ENCODE data around the gene PHTF1. TPM values are rescaled to one million over a fixed set of nuclear protein-coding genes. Genes with fewer than 3 reads are reported as not detected.
A peak's percentile ranks its signal among the peaks of the same experiment; 100 is the strongest.

PHTF1 gene
- total RNA-seq, 1 donor from 2014 or later, result 23.9 TPM

- Mint-ChIP-seq H3K9me3 (ENCODE audit: low read depth) (no peaks in the 10 kb centered on the region), H3K27ac (ENCODE audit: unreplicated experiment) (no peak overlapping the region), H3K4me1 (ENCODE audit: low read depth) (peaks cover 13% of the 10 kb centered on the region)
Measured at GRCh38 chr1:113678159-113678469, 81.2 kb downstream of the PHTF1 start.

GRCh38 chr1:113677250-113678158, 81.8 kb downstream of the PHTF1 start:
- H3K4me1 Mint-ChIP-seq (ENCODE audit: low read depth), result peaks cover 13% of the 10 kb centered on the region
- peaks cover 4% of the 10 kb centered on the region for H3K36me3 Mint-ChIP-seq (ENCODE audit: low read depth)
- H3K4me3 Mint-ChIP-seq (ENCODE audit: unreplicated experiment), result no peak overlapping the region
- TF ChIP-seq, protein P1, sequence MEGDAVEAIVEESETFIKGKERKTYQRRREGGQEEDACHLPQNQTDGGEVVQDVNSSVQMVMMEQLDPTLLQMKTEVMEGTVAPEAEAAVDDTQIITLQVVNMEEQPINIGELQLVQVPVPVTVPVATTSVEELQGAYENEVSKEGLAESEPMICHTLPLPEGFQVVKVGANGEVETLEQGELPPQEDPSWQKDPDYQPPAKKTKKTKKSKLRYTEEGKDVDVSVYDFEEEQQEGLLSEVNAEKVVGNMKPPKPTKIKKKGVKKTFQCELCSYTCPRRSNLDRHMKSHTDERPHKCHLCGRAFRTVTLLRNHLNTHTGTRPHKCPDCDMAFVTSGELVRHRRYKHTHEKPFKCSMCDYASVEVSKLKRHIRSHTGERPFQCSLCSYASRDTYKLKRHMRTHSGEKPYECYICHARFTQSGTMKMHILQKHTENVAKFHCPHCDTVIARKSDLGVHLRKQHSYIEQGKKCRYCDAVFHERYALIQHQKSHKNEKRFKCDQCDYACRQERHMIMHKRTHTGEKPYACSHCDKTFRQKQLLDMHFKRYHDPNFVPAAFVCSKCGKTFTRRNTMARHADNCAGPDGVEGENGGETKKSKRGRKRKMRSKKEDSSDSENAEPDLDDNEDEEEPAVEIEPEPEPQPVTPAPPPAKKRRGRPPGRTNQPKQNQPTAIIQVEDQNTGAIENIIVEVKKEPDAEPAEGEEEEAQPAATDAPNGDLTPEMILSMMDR (IDR thresholded peaks at IDR 0.05), result peak; percentile 93
- H3K27ac Mint-ChIP-seq (ENCODE audit: unreplicated experiment), result peak overlapping the region; percentile 6
- no peaks in the 10 kb centered on the region for H3K9me3 Mint-ChIP-seq (ENCODE audit: low read depth)
- H3K27me3 Mint-ChIP-seq (ENCODE audit: low read depth), result no peaks in the 10 kb centered on the region
- DNase-seq (ENCODE audit: low spot score), result no peak

More at GRCh38 chr1:113678159-113678469, 81.2 kb downstream of the PHTF1 start:
- TF ChIP-seq, protein P1 (IDR thresholded peaks at IDR 0.05), result peak; percentile 38
- no peak for DNase-seq (ENCODE audit: low spot score)
- Mint-ChIP-seq H3K4me3 (ENCODE audit: unreplicated experiment) (no peak overlapping the region), H3K27me3 (ENCODE audit: low read depth) (no peaks in the 10 kb centered on the region), H3K36me3 (ENCODE audit: low read depth) (peaks cover 6% of the 10 kb centered on the region)

DNA sequence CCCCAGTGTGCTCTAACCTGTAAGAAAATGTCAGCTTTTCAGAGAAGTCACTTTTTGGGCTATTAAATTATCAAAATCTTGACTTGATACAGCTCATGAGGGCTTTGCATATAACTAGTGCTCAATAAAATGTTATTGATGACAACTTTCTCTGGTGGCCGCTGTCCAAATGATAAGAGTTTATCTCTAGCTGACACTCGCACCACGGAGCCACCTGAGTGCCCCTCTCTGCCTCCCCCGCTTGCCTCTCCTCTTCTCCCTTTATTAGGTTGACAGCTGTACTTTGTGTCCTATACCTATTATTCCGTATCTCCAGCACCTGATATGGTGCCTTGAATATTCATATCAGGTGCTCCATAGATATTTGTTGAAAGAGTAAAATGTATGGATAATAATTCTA, 82.8 kb downstream of the PHTF1 start:
- TF ChIP-seq, protein P1 (IDR thresholded peaks at IDR 0.05), result no peak
- no peaks in the 10 kb centered on the region for H3K9me3 Mint-ChIP-seq (ENCODE audit: low read depth)
- no peaks in the 10 kb centered on the region for H3K27me3 Mint-ChIP-seq (ENCODE audit: low read depth)
- no peak for DNase-seq (ENCODE audit: low spot score)
- H3K4me3 Mint-ChIP-seq (ENCODE audit: unreplicated experiment), result no peak overlapping the region
- peaks cover 13% of the 10 kb centered on the region for H3K4me1 Mint-ChIP-seq (ENCODE audit: low read depth)
- H3K27ac Mint-ChIP-seq (ENCODE audit: unreplicated experiment), result no peak overlapping the region
- peaks cover 5% of the 10 kb centered on the region for H3K36me3 Mint-ChIP-seq (ENCODE audit: low read depth)

- no peak for DNase-seq (ENCODE audit: low spot score)
Measured at GRCh38 chr1:113675302-113675701, 84.0 kb downstream of the PHTF1 start.

DNA sequence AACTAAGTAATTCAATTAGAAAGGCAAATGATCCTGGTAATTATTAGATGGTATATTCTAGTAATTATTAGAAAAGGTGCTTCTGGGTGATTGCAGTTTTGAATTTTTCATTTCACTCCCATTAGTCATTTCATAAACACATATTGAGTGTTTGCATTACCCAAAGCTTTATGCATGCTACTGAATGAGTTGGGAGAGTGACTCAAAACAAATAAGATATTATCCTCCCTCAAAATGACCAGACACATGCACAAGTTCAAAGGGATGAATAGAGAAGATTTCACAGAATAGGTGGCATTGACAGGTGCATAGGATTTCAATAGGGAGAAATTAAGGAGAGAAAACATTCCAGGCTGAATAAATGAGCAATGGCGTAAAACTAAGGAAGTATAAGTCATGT, 84.7 kb downstream of the PHTF1 start:
- no peak overlapping the region for H3K27ac Mint-ChIP-seq (ENCODE audit: unreplicated experiment)
- H3K4me1 Mint-ChIP-seq (ENCODE audit: low read depth), result peaks cover 13% of the 10 kb centered on the region
- no peak for DNase-seq (ENCODE audit: low spot score)
- H3K9me3 Mint-ChIP-seq (ENCODE audit: low read depth), result no peaks in the 10 kb centered on the region
- no peak overlapping the region for H3K4me3 Mint-ChIP-seq (ENCODE audit: unreplicated experiment)
- no peaks in the 10 kb centered on the region for H3K27me3 Mint-ChIP-seq (ENCODE audit: low read depth)
- peaks cover 5% of the 10 kb centered on the region for H3K36me3 Mint-ChIP-seq (ENCODE audit: low read depth)
- TF ChIP-seq, protein P1 (IDR thresholded peaks at IDR 0.05), result no peak

More at GRCh38 chr1:113675302-113675701, 84.0 kb downstream of the PHTF1 start:
- H3K4me1 Mint-ChIP-seq (ENCODE audit: low read depth), result peaks cover 13% of the 10 kb centered on the region
- no peaks in the 10 kb centered on the region for H3K27me3 Mint-ChIP-seq (ENCODE audit: low read depth)
- H3K4me3 Mint-ChIP-seq (ENCODE audit: unreplicated experiment), result no peak overlapping the region
- no peak overlapping the region for H3K27ac Mint-ChIP-seq (ENCODE audit: unreplicated experiment)
- no peaks in the 10 kb centered on the region for H3K9me3 Mint-ChIP-seq (ENCODE audit: low read depth)
- TF ChIP-seq, protein P1 (IDR thresholded peaks at IDR 0.05), result no peak
- H3K36me3 Mint-ChIP-seq (ENCODE audit: low read depth), result peaks cover 5% of the 10 kb centered on the region

Data from chondrocyte (in vitro differentiated cells).